HG02884 (cell line): ENCODE results near the gene SULF2.

Experiments used
- ATAC-seq: cut with Tn5 transposase; IDR thresholded peaks from one replicate; pipeline ENCODE4 v1.9.1; 2021; ENCODE audit warnings: mild to moderate bottlenecking, moderate library complexity; ENCODE audit not compliant: unreplicated experiment

The SULF2 gene

DNA sequence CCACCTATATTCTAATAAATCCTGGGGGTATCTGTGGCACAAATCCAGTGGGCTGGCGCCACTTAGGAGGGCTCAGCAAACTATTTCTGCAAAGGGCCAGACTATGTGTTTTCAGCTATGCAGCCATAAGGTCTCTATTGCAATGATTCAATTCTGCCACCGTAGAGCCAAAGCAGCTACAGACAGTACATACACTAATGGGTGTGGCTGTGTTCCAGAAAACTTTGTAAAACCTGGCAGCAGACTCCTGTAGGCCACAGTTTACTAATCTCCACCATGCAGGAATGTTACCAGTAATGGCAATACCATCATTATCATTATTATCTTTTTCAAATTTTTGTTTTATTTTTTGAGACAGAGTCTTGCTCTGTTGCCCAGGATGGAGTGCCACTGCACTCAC lies 65.7 kb downstream of the SULF2 start:
- no peak for ATAC-seq

DNA sequence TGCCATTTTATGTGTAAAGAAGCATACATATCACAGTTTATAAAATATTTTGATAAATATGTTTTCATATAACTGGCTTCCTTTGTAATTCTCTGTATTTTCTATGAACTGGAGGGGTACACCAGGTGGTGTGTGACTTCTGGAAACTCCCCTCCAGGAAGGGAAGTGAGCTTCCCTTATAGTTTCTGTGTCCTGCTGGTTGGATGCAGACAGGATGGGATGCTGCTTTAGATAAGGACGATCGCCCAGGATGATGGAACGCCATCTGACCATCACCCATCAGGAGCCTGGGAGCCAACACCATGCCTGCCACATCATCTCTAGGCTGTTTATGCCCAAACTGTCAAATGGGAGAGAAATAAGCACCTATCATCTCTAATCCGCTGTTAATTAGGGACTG lies 66.1 kb downstream of the SULF2 start:
- no peak for ATAC-seq

DNA sequence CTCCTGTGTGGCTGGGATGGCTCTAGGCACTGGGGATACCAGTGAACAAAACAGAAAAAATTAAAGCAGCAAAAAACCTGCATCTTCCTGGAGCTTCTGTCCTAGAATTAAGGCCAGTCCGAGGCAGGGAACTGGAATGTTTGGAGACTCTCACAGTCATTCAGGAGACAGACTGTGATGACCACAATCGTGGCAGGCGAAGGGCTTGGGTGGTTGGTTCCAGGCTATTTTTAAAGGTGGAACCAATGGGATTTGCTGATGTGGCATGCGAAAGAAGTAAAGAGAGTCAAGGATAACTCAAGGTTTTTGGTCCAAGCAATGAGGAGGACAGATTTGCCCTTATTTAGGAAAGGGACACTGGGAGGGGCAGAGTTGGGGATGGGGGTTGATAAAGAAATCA lies 66.9 kb downstream of the SULF2 start:
- ATAC-seq: no peak

DNA sequence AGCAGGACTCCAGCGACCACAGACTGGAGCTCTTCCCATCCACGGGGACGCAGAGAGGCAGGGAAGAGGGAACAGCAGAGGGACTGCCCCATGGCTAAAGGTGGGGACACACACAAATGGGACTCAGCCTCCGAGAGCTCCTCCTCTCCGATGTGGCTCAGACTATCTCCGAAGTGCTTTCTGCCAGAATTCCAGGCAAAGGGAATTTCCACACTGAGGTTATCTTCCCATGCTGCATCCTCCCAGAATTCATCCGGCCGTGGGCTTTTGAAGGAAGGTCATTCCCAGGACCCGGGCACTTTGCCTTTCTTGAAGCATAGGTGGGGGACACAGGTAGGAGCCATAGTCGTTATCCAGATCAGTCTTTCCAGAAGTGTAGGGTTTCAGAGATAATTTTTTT lies 67.9 kb downstream of the SULF2 start:
- no peak for ATAC-seq

DNA sequence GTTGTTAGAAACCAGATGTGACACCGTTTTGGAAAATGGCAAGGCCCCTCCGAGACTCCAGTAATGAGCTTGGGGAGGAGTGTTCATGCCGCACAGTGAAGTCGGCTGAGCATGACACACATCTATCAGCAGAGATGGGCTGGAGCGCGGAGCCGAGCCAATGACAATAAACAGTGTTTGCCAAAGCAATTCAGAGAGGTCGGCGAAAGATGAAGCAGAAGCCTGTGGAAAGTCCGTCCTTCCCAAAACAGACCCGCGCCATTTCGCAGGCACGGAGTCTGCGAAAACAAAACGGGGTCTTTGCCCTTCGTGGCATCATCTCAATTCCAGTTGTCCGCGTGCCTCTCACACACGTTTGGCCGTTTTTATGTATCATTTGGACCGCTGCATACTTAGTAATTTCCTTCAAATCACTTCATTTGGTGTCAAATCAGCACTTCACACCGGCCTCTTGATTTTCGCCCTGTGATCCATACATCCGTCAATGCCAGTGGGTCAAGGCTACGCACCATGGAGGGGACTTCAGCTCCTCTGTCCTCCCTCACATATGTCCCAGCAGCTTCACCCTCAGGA lies 71.3 kb downstream of the SULF2 start:
- no peak for ATAC-seq

DNA sequence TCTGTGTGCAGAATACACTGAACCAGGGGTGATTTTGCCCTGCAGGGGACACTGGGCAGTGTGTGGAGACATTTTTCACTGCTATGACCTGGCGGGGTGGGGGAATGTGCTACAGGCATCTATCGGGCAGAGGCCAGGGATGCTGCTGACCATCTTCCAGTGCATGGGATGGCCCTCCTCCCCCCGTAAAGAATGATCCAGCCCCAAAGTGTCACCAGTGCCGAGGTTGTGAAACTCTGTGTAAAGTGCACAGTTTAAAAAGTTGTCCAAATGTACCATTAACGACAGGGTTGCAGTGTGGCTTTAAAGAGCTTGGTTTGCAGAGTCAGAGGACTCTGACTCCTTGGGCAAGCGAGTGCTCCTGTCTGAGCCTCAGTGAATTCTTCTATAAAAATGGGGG lies 72.1 kb downstream of the SULF2 start:
- ATAC-seq: no peak

DNA sequence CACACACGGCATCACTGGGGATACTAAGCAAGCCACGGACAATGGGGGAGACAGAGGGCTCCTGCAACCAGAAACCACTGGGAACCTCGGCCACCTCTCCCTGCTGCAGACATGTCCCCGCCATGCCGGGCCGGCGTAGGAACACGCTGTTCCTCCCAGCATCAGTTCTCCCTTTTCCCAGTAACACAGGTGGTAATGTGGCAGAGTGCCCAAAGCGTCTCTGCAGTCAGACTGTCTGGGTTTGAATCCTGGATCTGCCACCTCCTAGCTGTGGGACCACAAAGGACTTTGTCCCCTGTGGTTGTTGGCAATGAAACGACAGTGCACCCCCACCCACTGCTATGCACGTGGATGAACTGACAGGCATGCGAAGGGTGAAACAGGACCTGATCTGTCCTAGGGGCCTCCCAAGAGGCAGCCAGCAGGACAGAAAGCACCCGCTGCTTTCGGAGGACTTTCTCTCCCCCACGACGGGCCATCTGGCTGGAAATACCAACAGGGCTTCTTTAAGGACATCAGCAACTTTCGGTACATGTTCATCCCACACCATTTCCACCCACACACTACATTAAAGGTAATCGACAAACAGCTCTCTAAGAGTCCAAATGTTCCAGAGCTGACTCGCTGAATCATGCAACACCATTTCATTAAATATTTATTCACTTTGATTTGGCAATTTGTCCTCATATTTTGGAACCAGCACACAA lies 74.1 kb downstream of the SULF2 start:
- ATAC-seq: no peak

DNA sequence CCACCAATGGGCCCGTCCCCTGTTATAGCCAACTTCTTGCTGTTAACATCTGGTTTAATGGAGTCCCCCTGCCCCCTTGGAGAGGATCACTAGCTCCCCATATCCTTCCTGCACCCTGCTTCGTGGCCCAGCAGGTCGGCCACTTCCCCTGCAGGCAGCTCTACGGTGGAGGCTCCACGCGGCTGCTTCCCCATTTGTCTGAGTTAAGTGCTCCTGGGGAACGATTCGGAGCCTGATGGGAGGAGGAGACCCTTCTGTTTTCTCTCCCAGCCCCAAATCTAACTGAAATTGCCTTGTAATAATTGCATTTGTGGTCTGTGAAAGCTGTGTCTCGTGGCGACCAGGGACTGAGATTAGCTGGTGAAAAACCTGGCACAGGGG lies 74.6 kb downstream of the SULF2 start:
- ATAC-seq: no peak

DNA sequence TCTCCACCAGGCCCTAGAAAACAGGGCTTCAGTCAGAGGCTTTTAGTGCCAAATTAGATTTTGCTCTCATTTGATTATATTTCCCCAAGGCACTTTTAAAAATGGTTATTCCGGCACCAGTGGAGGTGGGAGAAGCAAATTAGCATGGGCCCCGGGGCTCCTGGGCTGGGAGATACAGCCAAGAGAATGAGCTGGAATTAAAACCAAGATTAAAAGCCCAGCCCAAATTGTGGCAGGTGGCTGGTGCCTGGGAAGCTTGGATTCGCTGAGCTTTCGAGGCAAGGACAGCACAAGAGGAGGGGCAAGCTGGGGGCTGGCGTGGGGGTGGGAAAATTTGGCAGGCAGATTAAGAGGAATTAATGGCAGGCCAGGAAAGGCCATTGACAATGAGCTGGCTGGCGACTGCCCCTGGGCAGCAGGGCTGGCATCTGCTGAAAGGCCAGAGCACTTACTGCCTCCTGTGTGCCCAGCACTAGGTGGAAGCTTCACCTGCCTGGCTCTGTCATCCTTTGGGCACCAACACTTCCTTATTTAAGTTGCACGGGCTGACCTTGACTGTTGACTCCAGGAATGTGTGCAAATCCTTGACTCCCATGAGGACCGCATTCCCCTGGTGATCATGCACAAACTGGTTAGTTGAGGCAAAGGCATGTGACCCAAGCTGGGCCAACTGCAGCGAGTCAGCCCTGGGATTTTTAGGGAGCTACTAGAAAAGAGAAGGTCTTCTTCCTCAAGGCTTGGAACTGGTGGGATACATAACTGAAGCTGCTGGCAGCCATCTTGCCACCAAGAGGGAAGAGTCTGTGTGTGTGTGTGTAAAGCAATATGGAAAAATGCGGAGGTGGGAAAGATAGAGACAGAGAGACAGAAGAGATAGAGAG lies 76.1 kb downstream of the SULF2 start:
- ATAC-seq: no peak

DNA sequence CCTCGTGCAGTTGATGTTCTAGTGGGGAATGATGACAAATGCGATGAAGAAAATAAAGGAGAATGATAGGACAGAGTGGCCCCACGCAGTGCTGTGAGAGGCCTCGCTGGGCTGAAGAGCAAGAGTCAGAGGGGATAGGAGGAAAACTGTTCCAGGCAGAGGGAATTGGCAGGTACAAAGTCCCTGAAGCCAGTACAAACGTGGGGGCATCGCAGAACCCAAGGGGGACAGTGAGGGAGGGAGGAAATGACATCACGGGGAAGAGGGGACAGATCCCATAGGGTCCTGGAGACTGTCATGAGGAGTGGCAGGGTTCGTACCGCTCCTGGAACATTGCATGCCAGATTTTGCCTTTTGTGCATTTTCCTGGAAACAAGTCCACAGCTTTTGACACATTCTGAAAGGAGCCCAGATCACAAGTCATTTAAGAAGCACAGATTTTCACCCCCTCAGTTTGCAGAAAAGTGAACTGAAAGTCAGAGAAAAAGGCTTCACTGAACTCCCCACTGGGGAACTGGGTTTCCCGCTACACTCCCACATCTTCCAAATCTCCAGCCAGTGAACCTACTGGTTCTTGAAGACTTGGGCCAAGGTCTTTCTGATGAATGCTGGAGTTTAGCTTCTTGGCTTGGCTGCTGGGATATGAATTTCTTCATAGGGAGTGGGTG lies 77.0 kb downstream of the SULF2 start:
- ATAC-seq: no peak

DNA sequence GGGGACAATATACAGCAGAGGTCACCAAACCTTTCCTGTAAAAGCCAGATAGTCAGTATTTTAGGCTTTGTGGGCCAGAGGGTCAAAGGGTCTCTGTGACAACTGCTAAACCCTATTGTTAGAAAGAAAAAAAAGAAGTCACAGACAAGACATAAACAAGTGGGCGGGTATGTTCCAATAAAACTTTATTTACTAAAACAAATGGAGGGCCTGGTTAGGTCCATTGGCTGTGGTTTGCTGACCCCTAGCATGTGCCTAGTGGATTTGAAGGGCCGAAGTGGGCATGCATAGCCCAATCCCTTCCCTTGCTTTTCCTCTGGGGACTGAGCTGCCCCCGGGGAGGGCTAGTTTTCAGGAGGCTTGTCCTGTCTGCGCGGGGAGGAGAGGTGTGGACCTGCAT lies 78.9 kb downstream of the SULF2 start:
- no peak for ATAC-seq

DNA sequence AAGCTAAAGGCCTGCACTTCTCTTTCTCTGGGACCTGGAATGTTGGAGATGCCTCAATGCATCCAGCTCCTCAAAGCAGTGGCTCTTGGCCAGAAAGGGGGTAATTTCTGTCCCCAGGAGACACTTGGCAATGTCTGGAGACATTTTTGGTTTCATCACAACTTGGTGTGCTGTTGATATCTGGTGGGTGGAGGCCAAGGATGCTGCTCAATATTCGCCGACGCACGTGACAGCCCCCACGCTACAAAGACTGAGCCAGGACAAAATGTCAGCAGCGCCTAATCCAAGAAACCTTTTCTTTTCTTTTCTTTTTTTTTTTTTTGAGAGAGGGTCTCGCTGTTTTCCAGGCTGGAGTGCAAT lies 79.8 kb downstream of the SULF2 start:
- ATAC-seq: no peak

DNA sequence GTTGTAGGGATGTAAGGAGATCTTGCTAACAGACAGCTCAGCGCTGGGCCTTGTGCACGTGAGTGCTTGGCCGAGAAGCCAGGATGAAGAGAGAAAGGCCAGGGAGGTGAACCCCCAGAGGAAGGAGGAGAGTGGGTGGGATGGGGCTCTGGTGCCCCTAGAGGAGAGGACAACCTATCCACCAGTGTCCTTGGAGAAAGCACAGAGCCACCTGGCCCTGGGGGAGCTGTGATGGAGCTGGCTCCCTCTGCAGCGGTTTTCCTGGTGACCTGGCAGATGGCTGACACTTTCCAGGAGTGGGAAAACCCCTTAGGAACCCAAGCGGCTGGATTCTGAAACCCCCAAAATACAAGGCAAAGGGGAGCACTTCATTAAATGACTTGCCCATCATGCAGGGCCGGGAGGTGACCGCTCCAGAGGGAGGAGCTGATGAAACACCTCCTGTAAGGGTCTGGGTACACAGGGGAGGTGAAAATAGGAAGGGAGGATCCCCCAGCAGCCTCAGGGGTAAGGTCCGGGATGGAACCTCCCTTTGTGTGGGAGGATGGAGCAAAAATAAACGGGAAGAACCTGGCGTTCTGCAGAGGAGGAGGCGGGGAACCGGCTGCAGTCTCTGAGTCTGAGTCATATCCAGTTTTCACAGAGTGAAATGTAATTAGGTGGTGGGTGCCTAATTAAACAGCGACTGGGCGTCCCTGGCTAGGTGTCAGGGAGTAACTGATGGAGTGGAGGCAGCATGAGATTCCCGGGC lies 80.4 kb downstream of the SULF2 start:
- no peak for ATAC-seq

DNA sequence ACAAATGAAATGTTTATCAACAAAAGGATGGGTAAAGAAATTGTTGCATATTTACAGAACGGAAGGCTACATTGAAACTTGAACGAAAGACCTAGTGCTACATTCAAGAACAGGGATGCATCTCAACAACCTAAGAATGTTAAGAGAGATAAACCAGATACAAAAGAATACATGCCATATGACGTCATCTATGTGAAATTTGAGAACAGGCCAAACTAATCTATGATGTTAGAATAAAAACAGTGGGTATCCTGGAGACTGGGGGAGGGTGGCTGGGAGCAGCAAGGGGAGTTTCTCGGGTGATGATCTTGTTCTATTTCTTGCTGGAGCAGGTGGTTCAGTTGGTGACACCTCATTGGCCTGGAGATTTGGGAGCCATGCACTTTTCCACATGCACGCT lies 81.5 kb downstream of the SULF2 start:
- ATAC-seq: no peak

DNA sequence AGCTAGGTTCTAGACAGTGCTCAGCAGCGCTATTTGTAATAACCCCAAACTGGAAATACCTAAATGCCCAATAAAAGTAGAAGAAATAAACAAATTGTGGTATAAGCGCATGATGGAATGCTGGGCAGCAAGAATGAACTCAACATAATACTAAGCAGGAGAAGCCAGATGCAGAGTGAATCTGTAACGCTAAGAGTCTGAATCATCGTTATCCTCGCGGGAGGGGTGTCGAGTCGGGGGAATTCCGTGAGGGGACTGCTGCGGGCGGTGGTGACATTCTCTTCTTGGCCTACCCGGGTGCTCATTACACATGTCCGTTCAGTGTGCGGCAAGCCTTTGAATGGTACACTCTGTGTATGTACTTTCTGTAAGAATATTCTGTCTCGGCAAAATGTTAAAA lies 83.7 kb downstream of the SULF2 start:
- ATAC-seq: no peak

DNA sequence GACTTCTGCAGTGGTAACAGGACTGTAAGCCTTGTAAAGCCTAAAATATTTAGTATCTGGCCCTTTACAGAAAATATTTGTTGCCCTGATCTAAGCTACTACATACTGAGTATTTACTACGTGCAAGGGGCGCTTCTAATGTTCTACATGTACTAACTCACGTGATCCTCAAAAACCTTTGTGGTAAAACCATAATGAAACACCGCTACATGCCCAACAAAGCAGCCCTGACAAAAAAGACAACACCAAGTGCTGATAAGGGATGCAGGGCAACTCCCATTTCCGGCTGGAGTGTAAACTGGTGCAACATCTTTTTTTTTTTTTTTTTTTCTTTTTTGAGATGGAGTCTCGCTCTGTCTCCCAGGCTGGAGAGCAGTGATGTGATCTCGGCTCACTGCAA lies 85.0 kb downstream of the SULF2 start:
- ATAC-seq: no peak

DNA sequence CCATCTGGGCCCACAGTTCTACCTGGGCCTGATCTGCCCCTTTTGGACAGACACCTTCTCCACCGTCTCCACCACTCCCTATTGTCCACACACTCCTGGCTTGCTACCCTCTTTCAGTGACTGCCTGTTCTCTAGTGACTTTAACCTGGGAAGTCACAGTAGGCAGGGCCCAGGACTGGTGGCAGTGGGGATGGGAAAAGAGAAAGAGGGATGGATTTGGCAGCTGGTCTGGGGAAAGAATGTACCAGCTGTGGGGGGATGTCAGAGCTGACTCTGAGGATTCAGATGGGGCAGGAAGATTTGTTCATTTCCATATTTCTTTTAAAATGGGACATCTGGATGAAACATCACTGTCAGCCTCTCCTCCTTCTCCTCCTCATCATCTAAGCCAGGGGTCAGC lies 85.5 kb downstream of the SULF2 start:
- ATAC-seq: no peak

DNA sequence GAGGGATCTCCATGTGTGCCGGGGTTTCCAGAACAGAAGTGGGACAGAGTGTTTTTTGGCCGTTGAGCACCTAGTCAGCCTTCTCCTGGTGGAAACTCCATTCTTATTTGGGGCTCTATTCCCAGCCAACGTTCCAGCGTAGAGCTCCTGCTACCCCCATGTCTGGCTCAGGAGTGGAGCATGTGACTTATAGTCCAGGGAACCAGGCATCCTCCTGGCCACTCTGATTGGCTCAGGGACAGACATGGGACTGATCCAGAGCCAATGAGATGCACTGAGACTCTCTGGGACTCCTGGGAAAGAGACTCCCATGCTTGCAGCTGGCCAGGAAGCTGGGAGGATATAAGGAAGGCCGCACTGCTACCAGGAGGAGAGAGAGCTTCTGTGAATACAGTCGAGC lies 87.1 kb downstream of the SULF2 start:
- ATAC-seq: no peak

DNA sequence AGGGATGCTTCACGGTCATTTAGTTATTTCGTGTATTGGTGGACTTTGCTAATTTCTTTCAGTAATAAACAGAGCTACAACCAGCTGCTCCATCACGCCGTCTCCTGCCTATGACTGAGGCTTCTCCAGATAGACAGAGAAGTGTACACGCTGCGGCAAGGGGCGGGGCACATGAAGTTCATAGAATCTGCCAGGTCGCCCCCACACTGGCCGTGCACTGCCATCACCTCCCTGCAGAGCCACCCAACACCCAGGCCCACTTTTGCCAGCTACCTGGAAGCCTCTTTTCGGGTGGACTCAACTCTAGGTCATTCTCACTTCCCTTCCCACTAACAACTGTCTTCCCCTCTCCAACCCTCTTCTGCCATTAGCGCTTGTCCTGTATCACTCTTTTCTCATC lies 88.4 kb downstream of the SULF2 start:
- no peak for ATAC-seq

DNA sequence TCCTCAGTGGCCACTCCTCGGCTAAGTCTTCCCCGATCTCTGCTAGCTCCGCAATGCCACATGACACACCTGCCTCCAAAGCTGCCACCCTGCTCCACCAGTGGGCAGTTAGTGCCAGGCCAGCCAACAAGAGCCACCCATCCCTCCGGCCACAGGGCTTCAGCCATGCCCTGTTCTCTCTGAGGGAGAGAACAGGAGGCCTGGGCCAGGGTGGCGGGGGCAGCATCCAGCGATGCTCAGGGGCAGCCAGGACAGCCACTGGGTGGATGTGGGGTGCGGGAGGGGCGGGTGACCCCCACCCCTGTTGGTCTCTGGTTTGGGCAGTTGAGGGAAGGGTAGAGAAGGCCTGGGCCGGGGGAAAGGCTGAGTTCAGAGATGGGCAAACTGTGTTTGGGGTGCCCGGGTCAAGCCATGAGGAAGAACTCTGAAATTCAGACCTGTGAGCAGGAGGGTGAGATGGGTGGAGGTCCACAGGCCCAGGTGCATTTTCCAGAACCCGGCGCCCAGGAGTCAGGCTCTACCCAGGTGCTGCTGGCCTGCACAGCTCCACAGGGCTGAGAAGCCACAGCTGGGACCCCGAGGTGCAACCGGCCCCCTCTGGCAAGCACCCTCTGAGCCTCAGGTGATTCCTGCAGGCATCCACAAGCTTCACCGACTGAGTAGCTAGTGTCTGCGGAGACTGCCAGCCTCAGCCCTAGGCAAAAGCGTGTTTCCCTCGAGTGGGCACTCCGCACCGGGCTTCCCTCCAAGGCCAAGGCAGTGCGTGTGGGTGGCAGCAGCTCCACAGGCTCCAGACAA lies 91.1 kb downstream of the SULF2 start:
- no peak for ATAC-seq
